GM12872 (cell line): ENCODE results near the gene WFDC8.

ENCODE experiments used
- TF ChIP-seq, protein P1 (sequence below): IDR thresholded peaks from 3 replicates; pipeline ENCODE4 v1.5.1; 2011; ENCODE audit warnings: low read depth, mild to moderate bottlenecking, low read length, moderate library complexity; ENCODE audit not compliant: insufficient read depth

Gene WFDC8

DNA sequence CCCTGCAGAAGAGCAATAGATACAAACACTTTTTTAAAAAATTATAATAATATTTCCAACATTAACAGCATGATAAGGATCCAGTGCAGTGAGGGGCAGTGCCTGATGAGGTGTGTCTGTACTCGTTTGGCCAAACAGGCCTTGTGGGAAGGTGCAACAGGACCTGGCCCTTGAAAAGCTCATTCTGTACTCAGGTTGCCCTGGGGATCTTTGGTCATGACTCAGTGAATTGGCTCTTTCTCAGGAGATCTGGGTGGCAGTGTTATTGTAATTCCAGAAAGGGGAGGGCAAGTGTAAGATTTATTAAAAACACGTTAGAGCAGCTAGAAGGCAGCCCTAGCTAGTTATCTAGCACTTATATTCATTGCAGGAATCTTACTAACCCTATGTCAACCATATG lies 60.8 kb downstream of the WFDC8 start:
- TF ChIP-seq, protein P1, sequence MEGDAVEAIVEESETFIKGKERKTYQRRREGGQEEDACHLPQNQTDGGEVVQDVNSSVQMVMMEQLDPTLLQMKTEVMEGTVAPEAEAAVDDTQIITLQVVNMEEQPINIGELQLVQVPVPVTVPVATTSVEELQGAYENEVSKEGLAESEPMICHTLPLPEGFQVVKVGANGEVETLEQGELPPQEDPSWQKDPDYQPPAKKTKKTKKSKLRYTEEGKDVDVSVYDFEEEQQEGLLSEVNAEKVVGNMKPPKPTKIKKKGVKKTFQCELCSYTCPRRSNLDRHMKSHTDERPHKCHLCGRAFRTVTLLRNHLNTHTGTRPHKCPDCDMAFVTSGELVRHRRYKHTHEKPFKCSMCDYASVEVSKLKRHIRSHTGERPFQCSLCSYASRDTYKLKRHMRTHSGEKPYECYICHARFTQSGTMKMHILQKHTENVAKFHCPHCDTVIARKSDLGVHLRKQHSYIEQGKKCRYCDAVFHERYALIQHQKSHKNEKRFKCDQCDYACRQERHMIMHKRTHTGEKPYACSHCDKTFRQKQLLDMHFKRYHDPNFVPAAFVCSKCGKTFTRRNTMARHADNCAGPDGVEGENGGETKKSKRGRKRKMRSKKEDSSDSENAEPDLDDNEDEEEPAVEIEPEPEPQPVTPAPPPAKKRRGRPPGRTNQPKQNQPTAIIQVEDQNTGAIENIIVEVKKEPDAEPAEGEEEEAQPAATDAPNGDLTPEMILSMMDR: no peak

DNA sequence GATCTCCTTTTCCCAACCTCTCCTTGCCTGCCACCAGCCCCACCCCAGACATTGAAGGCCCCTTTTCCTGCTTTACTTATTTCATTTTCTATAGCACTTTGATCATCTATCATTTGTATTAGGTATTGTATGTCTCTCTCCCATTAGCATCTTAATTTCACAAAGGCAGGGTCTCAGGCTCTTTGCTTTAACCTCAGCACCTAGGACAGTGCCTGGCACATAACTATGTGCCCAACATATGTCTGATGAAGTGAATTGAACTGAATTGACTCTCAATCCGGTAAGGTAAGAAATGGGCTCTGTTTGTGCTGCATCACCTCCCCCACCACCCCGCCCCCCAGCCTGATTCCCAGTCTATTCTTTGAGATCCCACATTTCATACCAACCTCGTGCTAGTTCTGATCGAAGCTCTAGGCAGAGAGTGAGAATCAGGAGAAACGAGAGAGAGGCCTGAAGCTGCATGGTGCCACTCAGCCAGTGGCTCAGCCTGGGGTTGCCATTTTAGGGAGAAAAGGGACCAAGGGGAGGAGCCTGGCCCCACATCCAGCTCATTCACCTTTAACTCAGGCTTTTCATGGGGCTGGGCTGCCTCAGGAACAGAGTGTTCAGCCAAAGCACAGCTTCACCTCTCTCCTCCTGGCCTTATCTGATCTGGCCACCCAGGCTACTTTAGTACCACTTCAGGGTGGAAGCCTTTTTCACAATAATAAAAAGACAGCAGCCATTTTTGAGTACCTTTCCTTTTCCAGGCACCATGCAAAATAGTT lies 63.8 kb downstream of the WFDC8 start, which contains the start of gene SPINT3:
TSS of gene SPINT3 (minus strand) at position 476 of the 767 bp plus-strand sequence. CDS start at position 462, 14 bp downstream.
- TF ChIP-seq, protein P1: no peak

DNA sequence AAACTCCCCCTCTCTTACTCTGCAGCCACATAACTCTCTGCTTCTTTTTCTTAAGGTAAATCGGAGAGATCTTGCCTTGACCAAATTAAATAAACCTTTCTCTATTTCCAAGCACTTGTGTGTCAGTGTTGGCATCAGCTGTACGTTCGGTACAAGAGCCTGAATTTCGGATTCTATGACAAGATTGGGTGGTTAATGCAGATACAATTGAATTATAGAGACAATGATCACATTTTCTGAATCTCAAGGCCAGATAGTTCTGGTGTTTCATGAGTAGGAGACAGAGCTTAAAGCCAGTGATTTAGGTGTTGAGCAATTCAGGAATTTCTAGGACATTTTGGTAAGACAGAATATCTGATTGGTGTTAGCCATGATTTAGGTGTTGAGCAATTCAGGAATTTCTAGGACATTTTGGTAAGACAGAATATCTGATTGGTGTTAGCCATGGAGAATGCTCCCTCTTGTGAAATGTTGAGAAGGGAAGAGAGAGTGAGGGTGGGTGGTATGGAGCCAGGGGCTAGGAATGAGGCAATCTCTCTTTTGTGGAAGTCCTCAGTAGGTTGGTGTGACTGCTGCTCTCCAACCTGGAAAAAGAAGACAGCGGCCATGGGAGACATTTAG lies 68.7 kb downstream of the WFDC8 start:
- TF ChIP-seq, protein P1: no peak

DNA sequence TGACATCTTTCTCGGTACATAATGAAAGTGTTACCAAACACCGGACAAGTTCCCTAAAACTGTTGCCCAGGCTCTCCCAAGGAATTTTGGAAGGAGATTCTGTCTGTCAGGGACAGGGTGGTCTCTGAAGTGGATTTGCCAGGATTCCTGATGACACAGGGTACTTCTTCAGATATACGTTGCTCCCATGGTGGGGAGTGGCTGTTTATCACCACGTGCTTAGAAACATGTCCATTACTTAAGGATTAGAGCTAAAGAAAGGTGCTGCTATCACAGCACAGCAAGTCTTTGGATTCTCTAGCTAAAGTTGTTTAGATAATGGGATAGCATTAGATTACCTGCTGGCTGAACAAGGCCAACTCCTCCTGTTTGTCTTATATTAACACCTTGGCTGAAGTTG lies 70.0 kb downstream of the WFDC8 start:
- TF ChIP-seq, protein P1: no peak

DNA sequence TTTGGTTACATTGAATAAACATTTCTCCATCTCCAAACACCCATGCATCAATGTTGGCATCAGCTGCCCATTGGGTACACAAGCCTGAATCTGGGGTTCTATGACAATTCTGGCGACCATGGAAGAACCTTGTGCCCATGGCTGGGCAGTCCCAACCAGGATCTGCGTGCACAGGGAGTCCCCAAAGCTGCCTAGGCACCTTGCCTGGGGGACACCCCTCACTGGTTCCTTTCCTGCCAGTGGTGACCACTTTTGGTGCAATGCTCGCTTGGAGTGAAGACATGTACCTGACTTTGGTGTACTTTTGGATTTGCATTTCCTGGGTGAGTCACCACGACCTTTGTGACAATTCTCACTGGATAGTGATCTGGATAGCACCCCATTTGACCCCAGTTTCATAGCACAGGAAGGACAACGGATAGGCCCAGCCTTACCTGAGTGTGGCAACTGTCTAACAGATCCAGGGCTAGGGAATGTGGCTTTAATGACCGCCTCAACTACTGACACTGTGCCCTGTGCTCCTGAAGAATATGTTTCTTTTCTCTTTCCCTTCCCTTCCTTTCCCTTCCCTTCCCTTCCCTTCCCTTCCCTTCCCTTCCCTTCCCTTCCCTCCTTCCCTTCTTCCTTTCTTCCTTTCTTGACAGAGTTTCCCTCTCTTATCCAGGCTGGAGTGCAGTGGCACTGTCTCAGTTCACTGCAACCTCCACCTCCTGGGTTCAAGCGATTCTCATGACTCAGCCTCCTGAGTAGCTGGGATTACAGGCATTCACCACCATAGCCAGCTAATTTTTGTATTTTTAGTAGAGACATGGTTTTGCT lies 70.8 kb downstream of the WFDC8 start:
- TF ChIP-seq, protein P1: no peak

DNA sequence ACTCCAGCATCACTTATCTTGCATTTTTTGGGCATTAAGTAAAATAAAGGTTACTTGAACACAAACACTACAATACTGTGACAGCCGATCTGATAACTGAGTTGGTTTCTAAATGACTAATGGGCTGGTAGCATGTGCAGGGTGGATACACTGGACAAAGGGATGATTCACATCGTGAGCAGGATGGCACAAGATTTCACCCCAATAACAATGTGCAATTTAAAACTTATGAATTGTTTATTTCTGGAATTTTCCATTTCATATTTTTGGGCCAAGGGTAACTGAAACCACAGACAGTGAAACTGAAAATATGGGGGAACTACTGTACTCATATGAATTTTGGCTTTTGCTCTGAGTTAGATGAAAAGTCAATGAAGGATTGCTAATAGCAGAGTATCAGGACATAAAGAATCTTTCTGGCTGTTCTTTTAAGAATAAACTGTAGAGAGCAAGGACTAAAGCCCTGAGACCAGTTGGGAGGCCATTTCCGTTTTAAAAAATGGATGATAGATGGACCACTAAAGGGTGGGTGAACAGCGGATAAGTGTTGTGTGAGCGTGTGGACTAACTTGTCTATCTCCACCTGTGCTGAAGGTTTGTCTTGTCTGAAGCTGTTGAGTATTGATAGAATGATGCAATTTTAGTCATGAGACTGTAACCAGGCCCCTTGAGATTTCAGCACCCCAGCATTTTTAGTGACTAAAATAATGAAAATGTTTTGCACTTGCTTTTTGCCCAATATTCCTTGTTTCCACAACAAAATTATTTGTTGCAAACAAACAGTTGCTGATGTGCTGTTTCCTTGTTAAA lies 71.9 kb downstream of the WFDC8 start:
- TF ChIP-seq, protein P1: no peak
